Neural cell (in vitro differentiated cells): Measurements from ENCODE around the gene PARVG. TPM values are rescaled to one million over a fixed set of nuclear protein-coding genes. Genes with fewer than 3 reads are reported as not detected.

ENCODE experiments used
- H2AFZ ChIP-seq: fragments of 200-600, 300-800 bp; sonication (generic), shearing (Covaris generic); 2 replicates; pipeline ENCODE4 v1.6.0; 2014; ENCODE audit warnings: low read depth, mild to moderate bottlenecking, antibody characterized with exemption, low read length, moderate library complexity
- H3F3A ChIP-seq: fragments of 200-600 bp; shearing (Covaris generic); 2 replicates; pipeline ENCODE4 v1.6.1; 2016; ENCODE audit warnings: mild to moderate bottlenecking, moderate library complexity, mixed read lengths, antibody characterized with exemption, low read length; ENCODE audit not compliant: insufficient read depth, poor library complexity, severe bottlenecking
- H3K27ac ChIP-seq: fragments of 200-600, 300-800 bp; sonication (generic), shearing (Covaris generic); 2 replicates; pipeline ENCODE4 v1.5.1; 2014; ENCODE audit warnings: mild to moderate bottlenecking, low read length, moderate library complexity
- H3K27me3 ChIP-seq: fragments of 300-800, 200-600 bp; sonication (generic), shearing (Covaris generic); 2 replicates; pipeline ENCODE4 v1.6.0; 2014; ENCODE audit warnings: mild to moderate bottlenecking, low read depth, low read length, moderate library complexity; ENCODE audit not compliant: insufficient read depth
- H3K36me3 ChIP-seq: fragments of 300-800, 200-600 bp; sonication (generic), shearing (Covaris generic); 2 replicates; pipeline ENCODE4 v1.5.1; 2014; ENCODE audit warnings: mild to moderate bottlenecking, antibody characterized with exemption, low read length, moderate library complexity; ENCODE audit not compliant: insufficient read depth
- H3K4me2 ChIP-seq: fragments of 300-800, 200-600 bp; sonication (generic), shearing (Covaris generic); 2 replicates; pipeline ENCODE4 v1.6.0; 2014; ENCODE audit warnings: mild to moderate bottlenecking, low read length
- H3K4me3 ChIP-seq: fragments of 300-800, 200-600 bp; sonication (generic), shearing (Covaris generic); 2 replicates; pipeline ENCODE4 v1.5.1; 2014; ENCODE audit warnings: mild to moderate bottlenecking, low read length, moderate library complexity
- H3K79me2 ChIP-seq: fragments of 200-600 bp; shearing (Covaris generic); replicated peaks from 2 replicates; pipeline ENCODE4 v1.6.0; 2014; ENCODE audit warnings: mild to moderate bottlenecking, low read length, moderate library complexity; ENCODE audit not compliant: insufficient read depth
- H3K9ac ChIP-seq: fragments of 300-800, 200-600 bp; sonication (generic), shearing (Covaris generic); 2 replicates; pipeline ENCODE4 v1.6.1; 2016; ENCODE audit warnings: mild to moderate bottlenecking, low read length, mixed read lengths
- H3K9me2 ChIP-seq: fragments of 200-600 bp; shearing (Covaris generic); 2 replicates; pipeline ENCODE4 v1.6.1; 2016; ENCODE audit warnings: mild to moderate bottlenecking, low read length, mixed read lengths; ENCODE audit not compliant: insufficient read depth
- H3K9me3 ChIP-seq: fragments of 200-600, 300-800 bp; sonication (generic), shearing (Covaris generic); 2 replicates; pipeline ENCODE4 v1.6.1; 2016; ENCODE audit warnings: mild to moderate bottlenecking, mixed run types, low read length, moderate library complexity, mixed read lengths
- H4K20me1 ChIP-seq: fragments of 200-600 bp; shearing (Covaris generic); 2 replicates; pipeline ENCODE4 v1.6.1; 2016; ENCODE audit warnings: mild to moderate bottlenecking, mixed run types; ENCODE audit not compliant: insufficient read depth
- CTCF ChIP-seq: fragments of 450-650 bp; IDR thresholded peaks from 2 replicates; pipeline ENCODE4 v1.5.1; 2014; ENCODE audit warnings: antibody characterized with exemption, mild to moderate bottlenecking, moderate library complexity; ENCODE audit not compliant: poor library complexity, severe bottlenecking
- EP300 ChIP-seq: fragments of 450-650 bp; conservative IDR thresholded peaks from 2 replicates; pipeline ENCODE4 v1.6.1; 2014; ENCODE audit warnings: antibody characterized with exemption, mild to moderate bottlenecking, moderate library complexity; ENCODE audit not compliant: poor library complexity, severe bottlenecking
- EZH2 ChIP-seq: fragments of 200-600, 300-800 bp; shearing (Covaris generic), sonication (generic); IDR thresholded peaks from 2 replicates; pipeline ENCODE4 v1.6.1; 2014; ENCODE audit warnings: antibody characterized with exemption, low read length, borderline replicate concordance, mild to moderate bottlenecking; ENCODE audit not compliant: insufficient read depth, poor library complexity, severe bottlenecking
- MXI1 ChIP-seq: fragments of 450-650 bp; conservative IDR thresholded peaks from 2 replicates; pipeline ENCODE4 v1.6.1; 2014; ENCODE audit warnings: antibody characterized with exemption, mild to moderate bottlenecking; ENCODE audit not compliant: poor library complexity, severe bottlenecking
- POLR2AphosphoS5 ChIP-seq: IDR thresholded peaks from 2 replicates; pipeline ENCODE4 v1.6.1; 2012
- RAD21 ChIP-seq: fragments of 450-650 bp; conservative IDR thresholded peaks from 2 replicates; pipeline ENCODE4 v1.6.1; 2014; ENCODE audit warnings: antibody characterized with exemption, mild to moderate bottlenecking, moderate library complexity
- SMC3 ChIP-seq: fragments of 450-650 bp; conservative IDR thresholded peaks from 2 replicates; pipeline ENCODE4 v1.6.1; 2014; ENCODE audit warnings: antibody characterized with exemption, mild to moderate bottlenecking, moderate library complexity; ENCODE audit not compliant: poor library complexity
- TAF1 ChIP-seq: IDR thresholded peaks from 2 replicates; pipeline ENCODE4 v1.6.1; 2012; ENCODE audit warnings: low read depth
- polyA plus RNA-seq: library from polyadenylated mRNA; depleted of rRNA; stranded (reverse); fragments of >200 nt; gene quantifications from 2 replicates; pipeline ENCODE4 v1.2.3, GENCODE V29; 2014
- TF ChIP-seq, protein P1 (sequence below): IDR thresholded peaks from 2 replicates; pipeline ENCODE4 v1.6.1; 2012; ENCODE audit warnings: borderline replicate concordance

Gene PARVG
- polyA plus RNA-seq, 1 donor from 2014 or later: not detected

GRCh38 chr22:44245867-44246266 is 65.1 kb downstream of the PARVG start:
- no peaks in the 10 kb centered on the region for H3K27me3 ChIP-seq
- H3K9ac ChIP-seq: no peak overlapping the region
- H3K79me2 ChIP-seq: no peaks in the 10 kb centered on the region
- H3K4me2 ChIP-seq: no peak overlapping the region
- H3K9me3 ChIP-seq: peaks cover 6% of the 10 kb centered on the region
- no peak overlapping the region for H3K4me3 ChIP-seq
- no peaks in the 10 kb centered on the region for H3K9me2 ChIP-seq
- no peak for TF ChIP-seq EP300
- TF ChIP-seq POLR2AphosphoS5: no peak
- no peak for TF ChIP-seq RAD21
- TF ChIP-seq TAF1: no peak
- no peak for TF ChIP-seq EZH2
- TF ChIP-seq, protein P1, sequence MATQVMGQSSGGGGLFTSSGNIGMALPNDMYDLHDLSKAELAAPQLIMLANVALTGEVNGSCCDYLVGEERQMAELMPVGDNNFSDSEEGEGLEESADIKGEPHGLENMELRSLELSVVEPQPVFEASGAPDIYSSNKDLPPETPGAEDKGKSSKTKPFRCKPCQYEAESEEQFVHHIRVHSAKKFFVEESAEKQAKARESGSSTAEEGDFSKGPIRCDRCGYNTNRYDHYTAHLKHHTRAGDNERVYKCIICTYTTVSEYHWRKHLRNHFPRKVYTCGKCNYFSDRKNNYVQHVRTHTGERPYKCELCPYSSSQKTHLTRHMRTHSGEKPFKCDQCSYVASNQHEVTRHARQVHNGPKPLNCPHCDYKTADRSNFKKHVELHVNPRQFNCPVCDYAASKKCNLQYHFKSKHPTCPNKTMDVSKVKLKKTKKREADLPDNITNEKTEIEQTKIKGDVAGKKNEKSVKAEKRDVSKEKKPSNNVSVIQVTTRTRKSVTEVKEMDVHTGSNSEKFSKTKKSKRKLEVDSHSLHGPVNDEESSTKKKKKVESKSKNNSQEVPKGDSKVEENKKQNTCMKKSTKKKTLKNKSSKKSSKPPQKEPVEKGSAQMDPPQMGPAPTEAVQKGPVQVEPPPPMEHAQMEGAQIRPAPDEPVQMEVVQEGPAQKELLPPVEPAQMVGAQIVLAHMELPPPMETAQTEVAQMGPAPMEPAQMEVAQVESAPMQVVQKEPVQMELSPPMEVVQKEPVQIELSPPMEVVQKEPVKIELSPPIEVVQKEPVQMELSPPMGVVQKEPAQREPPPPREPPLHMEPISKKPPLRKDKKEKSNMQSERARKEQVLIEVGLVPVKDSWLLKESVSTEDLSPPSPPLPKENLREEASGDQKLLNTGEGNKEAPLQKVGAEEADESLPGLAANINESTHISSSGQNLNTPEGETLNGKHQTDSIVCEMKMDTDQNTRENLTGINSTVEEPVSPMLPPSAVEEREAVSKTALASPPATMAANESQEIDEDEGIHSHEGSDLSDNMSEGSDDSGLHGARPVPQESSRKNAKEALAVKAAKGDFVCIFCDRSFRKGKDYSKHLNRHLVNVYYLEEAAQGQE: no peak
- TF ChIP-seq CTCF: no peak
- no peak for TF ChIP-seq SMC3
- no peak for TF ChIP-seq MXI1
- H4K20me1 ChIP-seq: no peaks in the 10 kb centered on the region
- no peak overlapping the region for H2AFZ ChIP-seq
- no peak overlapping the region for H3K27ac ChIP-seq
- H3K36me3 ChIP-seq: no peaks in the 10 kb centered on the region
- H3F3A ChIP-seq: no peaks in the 10 kb centered on the region

DNA sequence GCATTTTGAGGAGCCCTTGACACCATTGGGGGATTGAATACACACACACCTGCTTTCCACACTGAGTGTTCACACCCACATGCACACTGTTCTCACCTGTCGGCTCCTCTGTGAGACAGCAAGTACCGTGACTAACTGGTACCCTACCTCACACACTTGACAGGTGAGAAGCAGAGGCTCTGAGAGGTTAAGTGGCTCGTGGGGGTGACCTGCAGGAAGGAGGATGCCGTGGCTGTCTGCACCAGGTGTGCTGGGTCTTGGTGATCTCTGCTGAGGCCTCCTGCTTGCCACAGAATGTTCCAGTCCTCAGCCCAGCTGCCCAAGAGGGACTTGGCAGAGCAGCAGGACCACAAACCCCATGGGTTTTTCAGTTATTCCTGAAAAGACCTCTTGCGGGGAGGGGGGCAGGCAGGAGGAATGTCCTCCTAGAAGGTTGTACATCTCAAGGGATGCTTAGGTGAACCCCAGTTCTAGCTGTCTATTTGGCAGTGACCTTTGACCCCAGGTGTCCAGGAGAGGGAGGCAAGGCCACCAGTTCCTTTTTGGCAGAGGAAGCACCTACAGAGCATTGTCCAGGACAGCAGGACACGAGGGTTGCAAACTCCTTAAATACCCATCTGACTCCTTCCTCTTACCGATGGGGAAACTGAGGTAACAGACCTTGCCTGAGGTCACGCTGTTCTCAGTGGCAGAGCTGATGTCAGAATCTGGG is 66.0 kb downstream of the PARVG start:
- H3K9ac ChIP-seq: no peak overlapping the region
- no peak overlapping the region for H3K27ac ChIP-seq
- H3K9me2 ChIP-seq: no peaks in the 10 kb centered on the region
- H4K20me1 ChIP-seq: no peaks in the 10 kb centered on the region
- H3K4me2 ChIP-seq: no peak overlapping the region
- H2AFZ ChIP-seq: no peak overlapping the region
- no peaks in the 10 kb centered on the region for H3F3A ChIP-seq
- H3K79me2 ChIP-seq: no peaks in the 10 kb centered on the region
- no peaks in the 10 kb centered on the region for H3K36me3 ChIP-seq
- TF ChIP-seq, protein P1: no peak
- no peak for TF ChIP-seq MXI1
- TF ChIP-seq EZH2: no peak
- no peak for TF ChIP-seq SMC3
- TF ChIP-seq CTCF: no peak
- no peak for TF ChIP-seq TAF1
- TF ChIP-seq EP300: no peak
- TF ChIP-seq RAD21: no peak
- no peak for TF ChIP-seq POLR2AphosphoS5
- peaks cover 8% of the 10 kb centered on the region for H3K9me3 ChIP-seq
- H3K27me3 ChIP-seq: no peaks in the 10 kb centered on the region
- no peak overlapping the region for H3K4me3 ChIP-seq
